SK-N-DZ (cell line): ENCODE measurements around the gene GRM8.

Source experiments
- DNase-seq: peaks from one replicate; pipeline ENCODE4 v3.0.0-alpha.2; 2015; ENCODE audit warnings: low spot score

GRM8 gene

GRCh38 chr7:126668367-126668752 is 584.4 kb downstream of the GRM8 start:
- no peak for DNase-seq

GRCh38 chr7:126667742-126668366 is 584.9 kb downstream of the GRM8 start:
- DNase-seq, result no peak

GRCh38 chr7:126662856-126663255 is 589.9 kb downstream of the GRM8 start:
- no peak for DNase-seq

GRCh38 chr7:126659124-126659523 is 593.6 kb downstream of the GRM8 start:
- no peak for DNase-seq

- no peak for DNase-seq
Measured at GRCh38 chr7:126658684-126659083, 594.1 kb downstream of the GRM8 start.

GRCh38 chr7:126657599-126658358 is 595.0 kb downstream of the GRM8 start:
- DNase-seq, result no peak

GRCh38 chr7:126657137-126657536 is 595.6 kb downstream of the GRM8 start:
- no peak for DNase-seq

- DNase-seq, result no peak
Measured at GRCh38 chr7:126656165-126656564, 596.6 kb downstream of the GRM8 start.

GRCh38 chr7:126637538-126637937 is 615.2 kb downstream of the GRM8 start:
- peak; percentile 91 for DNase-seq

- DNase-seq, result peak; percentile 14
Measured at GRCh38 chr7:126635545-126635944, 617.2 kb downstream of the GRM8 start.

GRCh38 chr7:126608339-126608776 is 644.4 kb downstream of the GRM8 start:
- peak; percentile 24 for DNase-seq

- DNase-seq, result no peak
Measured at GRCh38 chr7:126606331-126606730, 646.4 kb downstream of the GRM8 start.

- peak; percentile 75 for DNase-seq
Measured at GRCh38 chr7:126605553-126605952, 647.2 kb downstream of the GRM8 start.

- peak; percentile 58 for DNase-seq
Measured at GRCh38 chr7:126605056-126605455, 647.7 kb downstream of the GRM8 start.

GRCh38 chr7:126589068-126589684 is 663.6 kb downstream of the GRM8 start:
- DNase-seq, result no peak

GRCh38 chr7:126578338-126578737 is 674.4 kb downstream of the GRM8 start:
- DNase-seq, result peak; percentile 46

- DNase-seq, result no peak
Measured at GRCh38 chr7:126574276-126575250, 678.2 kb downstream of the GRM8 start.

- DNase-seq, result no peak
Measured at GRCh38 chr7:126570845-126571244, 681.9 kb downstream of the GRM8 start.

GRCh38 chr7:126569402-126569801 is 683.3 kb downstream of the GRM8 start:
- no peak for DNase-seq

- DNase-seq, result no peak
Measured at GRCh38 chr7:126557271-126557670, 695.5 kb downstream of the GRM8 start.

GRCh38 chr7:126541406-126541805 is 711.3 kb downstream of the GRM8 start:
- no peak for DNase-seq

- DNase-seq, result no peak
Measured at GRCh38 chr7:126535176-126535575, 717.6 kb downstream of the GRM8 start.
